H9 (cell line): ENCODE measurements around the gene ZNF608. TPM values are rescaled to one million over a fixed set of nuclear protein-coding genes. Genes with fewer than 3 reads are reported as not detected.
A peak's percentile ranks its signal among the peaks of the same experiment; 100 is the strongest.

Source experiments
- DNase-seq: peaks from one replicate; pipeline ENCODE4 v3.0.0-alpha.2; 2017
- H2AFZ ChIP-seq: one replicate; pipeline ENCODE4 v1.6.1; 2013; ENCODE audit warnings: mild to moderate bottlenecking, low read length, control low read depth, moderate library complexity
- H2AK5ac ChIP-seq: 2 replicates; pipeline ENCODE4 v1.6.1; 2013; ENCODE audit warnings: low read length, control low read depth, mixed read lengths; ENCODE audit not compliant: insufficient read length
- H2BK120ac ChIP-seq: one replicate; pipeline ENCODE4 v1.6.1; 2013; ENCODE audit warnings: low read depth, mild to moderate bottlenecking, low read length, control low read depth, inconsistent platforms; ENCODE audit not compliant: poor library complexity, severe bottlenecking
- H2BK12ac ChIP-seq: 2 replicates; pipeline ENCODE4 v1.6.1; 2013; ENCODE audit warnings: low read length, control low read depth, mixed read lengths, low read depth; ENCODE audit not compliant: insufficient read length
- H2BK15ac ChIP-seq: 2 replicates; pipeline ENCODE4 v1.6.1; 2013; ENCODE audit warnings: low read depth, low read length, control low read depth
- H2BK20ac ChIP-seq: one replicate; pipeline ENCODE4 v1.6.1; 2013; ENCODE audit warnings: low read depth, mild to moderate bottlenecking, low read length, control low read depth, inconsistent platforms; ENCODE audit not compliant: poor library complexity, severe bottlenecking
- H2BK5ac ChIP-seq: 2 replicates; pipeline ENCODE4 v1.6.1; 2013; ENCODE audit warnings: low read length, control low read depth, mixed read lengths; ENCODE audit not compliant: insufficient read length
- H3K14ac ChIP-seq: 2 replicates; pipeline ENCODE4 v1.6.1; 2013; ENCODE audit warnings: low read length, control low read depth; ENCODE audit not compliant: insufficient read depth
- H3K18ac ChIP-seq: 2 replicates; pipeline ENCODE4 v1.6.1; 2013; ENCODE audit warnings: low read depth, mild to moderate bottlenecking, mixed read lengths, low read length, control low read depth; ENCODE audit not compliant: insufficient read length
- H3K23ac ChIP-seq: 2 replicates; pipeline ENCODE4 v1.6.1; 2013; ENCODE audit warnings: low read length, control low read depth, mixed read lengths, low read depth; ENCODE audit not compliant: insufficient read length
- H3K23me2 ChIP-seq: 2 replicates; pipeline ENCODE4 v1.6.1; 2013; ENCODE audit warnings: low read depth, mild to moderate bottlenecking, mixed read lengths, low read length, control low read depth; ENCODE audit not compliant: insufficient read length, poor library complexity, severe bottlenecking
- H3K27ac ChIP-seq: 2 replicates; pipeline ENCODE4 v1.5.1; 2013; ENCODE audit warnings: low read length, control low read depth, mixed read lengths, low read depth; ENCODE audit not compliant: insufficient read length
- H3K27me3 ChIP-seq: 2 replicates; pipeline ENCODE4 v1.6.1; 2013; ENCODE audit warnings: low read length, control low read depth, inconsistent platforms; ENCODE audit not compliant: insufficient read depth
- H3K4ac ChIP-seq: 2 replicates; pipeline ENCODE4 v1.6.1; 2013; ENCODE audit warnings: low read depth, mild to moderate bottlenecking, control low read depth, inconsistent platforms, low read length, moderate library complexity
- H3K4me1 ChIP-seq: 2 replicates; pipeline ENCODE4 v1.6.1; 2013; ENCODE audit warnings: low read length, control low read depth, inconsistent platforms; ENCODE audit not compliant: insufficient read depth
- H3K4me2 ChIP-seq: 2 replicates; pipeline ENCODE4 v1.6.1; 2013; ENCODE audit warnings: low read length, control low read depth, mixed read lengths; ENCODE audit not compliant: insufficient read length, insufficient read depth
- H3K56ac ChIP-seq: 2 replicates; pipeline ENCODE4 v1.6.1; 2013; ENCODE audit warnings: low read depth, mild to moderate bottlenecking, mixed read lengths, low read length, control low read depth; ENCODE audit not compliant: insufficient read length
- H3K79me1 ChIP-seq: 2 replicates; pipeline ENCODE4 v1.6.1; 2013; ENCODE audit warnings: low read depth, mild to moderate bottlenecking, moderate library complexity, low read length, control low read depth, inconsistent platforms; ENCODE audit not compliant: insufficient read depth, poor library complexity, severe bottlenecking
- H3K79me2 ChIP-seq: 2 replicates; pipeline ENCODE4 v1.6.1; 2013; ENCODE audit warnings: low read length, control low read depth, inconsistent platforms; ENCODE audit not compliant: insufficient read depth
- H3K9ac ChIP-seq: 2 replicates; pipeline ENCODE4 v1.6.1; 2013; ENCODE audit warnings: low read length, control low read depth, mixed read lengths; ENCODE audit not compliant: insufficient read length; ENCODE audit errors: extremely low read depth
- H3K9me3 ChIP-seq: one replicate; pipeline ENCODE4 v1.6.1; 2013; ENCODE audit warnings: low read depth, low read length, inconsistent platforms; ENCODE audit not compliant: control insufficient read depth
- H3T11ph ChIP-seq: one replicate; pipeline ENCODE4 v1.6.1; 2013; ENCODE audit warnings: mild to moderate bottlenecking, low read length, control low read depth, inconsistent platforms
- H4K20me1 ChIP-seq: one replicate; pipeline ENCODE4 v1.6.1; 2013; ENCODE audit not compliant: control insufficient read depth, insufficient read length, insufficient read depth
- H4K5ac ChIP-seq: 2 replicates; pipeline ENCODE4 v1.6.1; 2013; ENCODE audit warnings: low read depth, mild to moderate bottlenecking, mixed read lengths, low read length, control low read depth; ENCODE audit not compliant: insufficient read length
- H4K8ac ChIP-seq: replicated peaks from 2 replicates; pipeline ENCODE4 v1.6.1; 2013; ENCODE audit warnings: low read length, control low read depth, mixed read lengths, low read depth; ENCODE audit not compliant: insufficient read length
- H4K91ac ChIP-seq: 2 replicates; pipeline ENCODE4 v1.6.1; 2013; ENCODE audit warnings: low read depth, mild to moderate bottlenecking, moderate library complexity, mixed read lengths, low read length, control low read depth; ENCODE audit not compliant: insufficient read length
- H3K27ac Mint-ChIP-seq, 3 experiments: 2 replicates in 2 of 3; 3 replicates in 1 of 3; pipeline ENCODE4 v1.8.0; 2020 to 2021; ENCODE audit warnings: mixed read lengths in 3 of 3, mild to moderate bottlenecking in 1 of 3, moderate library complexity in 1 of 3
- H3K27me3 Mint-ChIP-seq: 2 replicates; pipeline ENCODE4 v1.8.0; 2021; ENCODE audit warnings: low read depth, mild to moderate bottlenecking, moderate library complexity, mixed read lengths
- H3K36me3 Mint-ChIP-seq, 3 experiments: 2 replicates in 2 of 3; 3 replicates in 1 of 3; pipeline ENCODE4 v1.8.0; 2020 to 2021; ENCODE audit warnings: low read depth in 3 of 3, mixed read lengths in 3 of 3; ENCODE audit not compliant: insufficient read depth in 1 of 3
- H3K4me1 Mint-ChIP-seq, 2 experiments: 2 replicates each; pipeline ENCODE4 v1.8.0; 2020; ENCODE audit warnings: mixed read lengths in 2 of 2
- H3K4me3 Mint-ChIP-seq, 2 experiments: 2 replicates in 1 of 2; 3 replicates in 1 of 2; pipeline ENCODE4 v1.8.0; 2020 to 2021; ENCODE audit warnings: mild to moderate bottlenecking in 2 of 2, mixed read lengths in 2 of 2, moderate library complexity in 1 of 2
- H3K9me3 Mint-ChIP-seq, 2 experiments: 2 replicates in 1 of 2; 3 replicates in 1 of 2; pipeline ENCODE4 v1.8.0; 2020; ENCODE audit warnings: mild to moderate bottlenecking in 2 of 2, mixed read lengths in 2 of 2, moderate library complexity in 1 of 2
- WGBS: extraction: QIAGEN DNeasy Blood & Tissue Kit; methylation state at CpG from one replicate; pipeline ENCODE4 v1.1.7; 2013; ENCODE audit warnings: missing lambda C conversion rate, low lambda C conversion rate, mixed read lengths; ENCODE audit not compliant: insufficient read length; ENCODE audit errors: extremely low coverage; 5-methylcytosine and 5-hydroxymethylcytosine counted together
- total RNA-seq: library from RNA; stranded (reverse); gene quantifications from 2 replicates; pipeline ENCODE4 v1.2.1, GENCODE V29; 2021
- TF ChIP-seq, protein P1 (sequence below): fragments of 200-600 bp; sonication (generic); conservative IDR thresholded peaks from 3 replicates; pipeline ENCODE4 v1.8.0; 2021; ENCODE audit warnings: antibody characterized with exemption, mild to moderate bottlenecking

The ZNF608 gene
- total RNA-seq, 1 experiment from 2014 or later = 67.0 TPM

GRCh38 chr5:124706051-124706450 is 40.4 kb downstream of the ZNF608 start:
- H3K4me3 Mint-ChIP-seq = no peak overlapping the region
- Histone ChIP-seq H3K27me3 (no peaks in the 10 kb centered on the region), H3K18ac (no peak overlapping the region), H2AFZ (no peak overlapping the region), H3K4me2 (no peak overlapping the region), H2BK12ac (no peak overlapping the region), H3K56ac (no peak overlapping the region), H4K5ac (no peak overlapping the region), H3T11ph (no peak overlapping the region), H4K8ac (no peak overlapping the region), H2BK120ac (no peak overlapping the region), H3K79me2 (peaks cover 49% of the 10 kb centered on the region), H3K79me1 (peaks cover 6% of the 10 kb centered on the region), H3K9me3 (no peaks in the 10 kb centered on the region), H3K4me1 (peaks cover 35% of the 10 kb centered on the region; the same call in 1 of the 2 replicates), H2BK20ac (no peak overlapping the region), H2AK5ac (no peak overlapping the region), H2BK5ac (no peak overlapping the region), H4K20me1 (no peaks in the 10 kb centered on the region), H4K91ac (no peak overlapping the region), H3K23ac (no peak overlapping the region), H2BK15ac (no peak overlapping the region), H3K9ac (no peak overlapping the region), H3K23me2 (no peaks in the 10 kb centered on the region), H3K4ac (no peak overlapping the region), H3K14ac (no peak overlapping the region), H3K27ac (no peak overlapping the region)
- no peaks in the 10 kb centered on the region for H3K9me3 Mint-ChIP-seq
- H3K4me1 Mint-ChIP-seq = peaks cover 95 to 98% of the 10 kb centered on the region in 2 experiments
- peak overlapping the region in 2 of 3 experiments; percentile 5 to 42; a peak in 3 of 7 replicates for H3K27ac Mint-ChIP-seq
- WGBS = no CpG with 5 or more reads among the region's 4 CpGs
- TF ChIP-seq, protein P1, sequence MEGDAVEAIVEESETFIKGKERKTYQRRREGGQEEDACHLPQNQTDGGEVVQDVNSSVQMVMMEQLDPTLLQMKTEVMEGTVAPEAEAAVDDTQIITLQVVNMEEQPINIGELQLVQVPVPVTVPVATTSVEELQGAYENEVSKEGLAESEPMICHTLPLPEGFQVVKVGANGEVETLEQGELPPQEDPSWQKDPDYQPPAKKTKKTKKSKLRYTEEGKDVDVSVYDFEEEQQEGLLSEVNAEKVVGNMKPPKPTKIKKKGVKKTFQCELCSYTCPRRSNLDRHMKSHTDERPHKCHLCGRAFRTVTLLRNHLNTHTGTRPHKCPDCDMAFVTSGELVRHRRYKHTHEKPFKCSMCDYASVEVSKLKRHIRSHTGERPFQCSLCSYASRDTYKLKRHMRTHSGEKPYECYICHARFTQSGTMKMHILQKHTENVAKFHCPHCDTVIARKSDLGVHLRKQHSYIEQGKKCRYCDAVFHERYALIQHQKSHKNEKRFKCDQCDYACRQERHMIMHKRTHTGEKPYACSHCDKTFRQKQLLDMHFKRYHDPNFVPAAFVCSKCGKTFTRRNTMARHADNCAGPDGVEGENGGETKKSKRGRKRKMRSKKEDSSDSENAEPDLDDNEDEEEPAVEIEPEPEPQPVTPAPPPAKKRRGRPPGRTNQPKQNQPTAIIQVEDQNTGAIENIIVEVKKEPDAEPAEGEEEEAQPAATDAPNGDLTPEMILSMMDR = no peak
- H3K36me3 Mint-ChIP-seq = peaks cover 0 to 1% (median under 1%) of the 10 kb centered on the region in 3 experiments; a peak in 2 of 7 replicates
- no peak for DNase-seq
- H3K27me3 Mint-ChIP-seq = no peaks in the 10 kb centered on the region
